ENCODE measurements around the gene PEX11B.

PEX11B gene

GRCh38 chr1:145918144-145918991 is at the start of gene PEX11B:
TSS of gene PEX11B (minus strand) at chr1:145918717. CDS start at chr1:145918688, 29 bp downstream.
- no peaks in the 10 kb centered on the region for H3K9me3 ChIP-seq
- intact Hi-C loops (cut with DNase I; ENCODE audit: low total_unique reads), result loop anchor here (5.0 to 10.0 kb wide), 2 partner anchors 46 to 94 kb away; partner anchors contain the start of genes ANKRD34A and POLR3GL
- peak within 1 kb of the TSS; percentile 94 to 99 for H3K4me3 ChIP-seq
- H3K27ac ChIP-seq, result peak within 1 kb of the TSS; percentile 88 to 93
- H3K27me3 ChIP-seq, result no peaks in the 10 kb centered on the region
- peak; percentile 92 to 94 for DNase-seq
- TF ChIP-seq CTCF (IDR thresholded peaks at IDR 0.05), result peak in 1 of 2 experiments; percentile 27
- peaks cover 24 to 39% (median 33%) of the 10 kb centered on the region in 3 donors for H3K36me3 ChIP-seq
- peaks cover 0 to 26% (median 22%) of the 10 kb centered on the region in 4 donors for H3K4me1 ChIP-seq

- TF ChIP-seq CTCF (IDR thresholded peaks at IDR 0.05), result no peak
- intact Hi-C loops (cut with DNase I; ENCODE audit: low total_unique reads), result loop anchor here (10.0 kb wide), 1 partner anchor 52 kb away; the partner anchor contains the start of genes ITGA10 and PEX11B
- peaks cover 5 to 26% (median 21%) of the 10 kb centered on the region in 4 donors for H3K4me1 ChIP-seq
- H3K36me3 ChIP-seq, result peaks cover 0 to 7% (median 0%) of the 10 kb centered on the region in 3 donors
- no peak for DNase-seq
- no peak overlapping the region for H3K4me3 ChIP-seq
- H3K9me3 ChIP-seq, result no peaks in the 10 kb centered on the region
- no peak overlapping the region for H3K27ac ChIP-seq
- no peaks in the 10 kb centered on the region for H3K27me3 ChIP-seq
Measured at GRCh38 chr1:145967288-145967687, 48.8 kb upstream of the PEX11B start.

- Histone ChIP-seq H3K4me1 (peaks cover 5 to 36% (median 27%) of the 10 kb centered on the region in 4 donors), H3K36me3 (peaks cover 0 to 7% (median 0%) of the 10 kb centered on the region in 3 donors), H3K27ac (peak overlapping the region; percentile 84 to 96), H3K27me3 (no peaks in the 10 kb centered on the region), H3K9me3 (no peaks in the 10 kb centered on the region), H3K4me3 (peak overlapping the region; percentile 59 to 75)
- no peak for DNase-seq
- intact Hi-C loops (cut with DNase I; ENCODE audit: low total_unique reads), result loop anchor here (10.0 kb wide), 1 partner anchor 50 kb away; the partner anchor contains the start of genes ITGA10 and PEX11B
- no peak for TF ChIP-seq CTCF (IDR thresholded peaks at IDR 0.05)
Measured at GRCh38 chr1:145965119-145965744, 46.7 kb upstream of the PEX11B start.

- H3K27ac ChIP-seq, result peak within 1 kb of the TSS; percentile 84 to 96
- H3K4me1 ChIP-seq, result peaks cover 5 to 44% (median 34%) of the 10 kb centered on the region in 4 donors
- intact Hi-C loops (cut with DNase I; ENCODE audit: low total_unique reads), result loop anchor here (10.0 kb wide), 1 partner anchor 50 kb away; the partner anchor contains the start of genes ITGA10 and PEX11B
- H3K36me3 ChIP-seq, result peaks cover 0 to 7% (median 0%) of the 10 kb centered on the region in 3 donors
- no peaks in the 10 kb centered on the region for H3K9me3 ChIP-seq
- H3K27me3 ChIP-seq, result no peaks in the 10 kb centered on the region
- H3K4me3 ChIP-seq, result peak within 1 kb of the TSS; percentile 59 to 75
- DNase-seq, result peak; percentile 98
- TF ChIP-seq CTCF (IDR thresholded peaks at IDR 0.05), result no peak
Measured at GRCh38 chr1:145964328-145965118, 46.0 kb upstream of the PEX11B start, which contains the start of the genes ANKRD34A and POLR3GL. TSS of gene ANKRD34A (minus strand) at chr1:145964575. CDS start at chr1:145961759, 2,816 bp downstream. TSS of gene POLR3GL (plus strand) at chr1:145964690. CDS start at chr1:145974866, 10,176 bp downstream.
